Stimulated activated naive CD4-positive, alpha-beta T cell (primary cell): ENCODE data around the gene LIN37.
A peak's percentile ranks its signal among the peaks of the same experiment; 100 is the strongest.

Experiments
- DNase-seq, 6 experiments: peaks; one replicate each; lab custom pipeline; 2025; lab: John Stamatoyannopoulos, UW

Gene LIN37

DNA sequence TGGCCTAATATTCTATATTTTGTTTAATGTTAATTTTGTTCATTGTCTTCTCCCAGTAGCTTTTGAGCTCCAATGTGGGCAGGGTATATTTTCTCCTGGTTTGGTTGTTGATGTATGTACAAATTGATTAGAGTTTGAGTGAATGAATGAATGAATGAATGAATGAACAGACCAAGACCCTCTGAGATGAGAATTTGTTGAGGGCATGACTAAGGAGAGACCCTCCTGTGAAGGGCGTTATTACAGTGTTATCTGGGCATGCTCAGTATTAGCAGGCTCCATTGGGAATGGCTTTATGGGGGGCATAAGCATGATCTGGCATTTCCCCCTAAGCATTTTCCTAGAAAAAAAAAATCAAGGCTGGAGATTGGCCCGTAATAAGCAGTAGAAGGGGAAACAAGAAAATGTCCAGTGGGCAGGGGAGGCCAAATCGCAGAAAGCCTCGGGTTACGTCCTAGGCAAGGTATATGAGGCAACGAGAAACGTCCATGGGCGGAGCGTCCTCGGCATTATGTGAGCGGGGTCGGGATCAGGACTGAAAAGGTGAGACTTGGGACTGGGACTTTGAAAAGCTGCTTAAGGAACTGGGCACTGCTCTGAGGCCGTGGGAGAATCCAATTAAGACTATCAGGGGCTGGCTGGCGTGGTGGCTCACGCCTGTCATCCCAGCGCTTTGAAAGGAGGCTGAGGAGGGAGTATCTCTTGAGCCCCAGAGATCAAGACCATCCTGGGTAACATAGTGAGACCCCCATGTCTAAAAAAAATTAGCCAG lies 26.1 kb downstream of the LIN37 start:
- DNase-seq: no peak

DNA sequence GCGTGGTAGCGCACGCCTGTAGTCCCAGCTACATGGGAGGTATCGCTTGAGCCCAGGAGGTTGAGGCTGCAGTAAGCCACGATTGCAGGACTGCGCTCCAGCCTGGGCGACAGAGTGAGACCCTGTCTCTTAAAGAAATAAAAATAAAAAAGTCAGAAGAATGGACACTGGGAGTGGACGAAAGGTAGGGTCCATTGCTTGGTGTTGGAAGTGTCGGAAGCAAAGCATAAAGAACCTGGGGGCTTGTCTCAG lies 26.6 kb downstream of the LIN37 start:
- DNase-seq: no peak

DNA sequence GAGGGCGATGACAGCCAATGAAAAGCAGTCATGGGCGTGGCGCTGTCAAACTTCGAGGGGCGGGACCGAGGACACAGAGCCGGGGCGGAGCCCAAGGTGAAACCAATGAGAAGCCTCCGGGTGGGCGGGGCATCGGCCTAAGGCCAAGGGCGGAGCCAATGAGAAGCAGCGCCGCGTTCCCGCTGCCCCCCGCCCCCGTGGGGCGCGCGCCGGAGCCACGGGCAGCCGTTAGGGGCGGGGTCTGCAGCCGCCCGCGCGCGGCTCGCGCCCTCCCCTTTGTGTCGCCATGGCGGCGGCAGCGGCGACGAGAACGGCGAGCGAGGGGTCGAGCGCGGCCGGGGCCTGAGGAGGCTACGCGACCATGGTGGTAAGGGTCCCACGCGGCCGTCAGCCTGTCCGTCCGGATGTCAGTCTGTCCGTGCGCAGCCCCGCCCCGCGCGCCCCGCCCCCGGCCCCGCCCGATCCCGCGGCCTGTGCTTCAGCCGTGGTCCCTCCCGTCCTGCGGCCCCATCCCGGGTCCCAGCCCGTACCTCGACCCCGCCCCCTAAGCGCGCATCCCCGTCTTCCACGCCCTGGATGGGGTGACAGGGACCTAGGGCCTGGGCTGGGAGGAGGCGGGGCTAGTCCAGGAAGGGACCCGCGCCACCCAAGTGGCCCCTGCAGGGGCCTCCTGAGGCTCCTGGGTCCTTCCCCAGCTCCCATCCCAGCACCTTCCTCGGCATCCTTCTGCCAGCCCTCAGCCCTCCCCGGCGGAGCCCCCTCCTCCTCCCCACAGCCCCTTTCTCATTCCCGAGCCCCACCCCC lies 27.1 kb downstream of the LIN37 start, which contains the start of gene ARHGAP33:
Gene ARHGAP33, plus strand, starts transcription at position 267 of the 804 bp plus-strand sequence. Its CDS starts 95 bp downstream, at position 362.
- peak; percentile 93 to 99 (median 98) for DNase-seq

DNA sequence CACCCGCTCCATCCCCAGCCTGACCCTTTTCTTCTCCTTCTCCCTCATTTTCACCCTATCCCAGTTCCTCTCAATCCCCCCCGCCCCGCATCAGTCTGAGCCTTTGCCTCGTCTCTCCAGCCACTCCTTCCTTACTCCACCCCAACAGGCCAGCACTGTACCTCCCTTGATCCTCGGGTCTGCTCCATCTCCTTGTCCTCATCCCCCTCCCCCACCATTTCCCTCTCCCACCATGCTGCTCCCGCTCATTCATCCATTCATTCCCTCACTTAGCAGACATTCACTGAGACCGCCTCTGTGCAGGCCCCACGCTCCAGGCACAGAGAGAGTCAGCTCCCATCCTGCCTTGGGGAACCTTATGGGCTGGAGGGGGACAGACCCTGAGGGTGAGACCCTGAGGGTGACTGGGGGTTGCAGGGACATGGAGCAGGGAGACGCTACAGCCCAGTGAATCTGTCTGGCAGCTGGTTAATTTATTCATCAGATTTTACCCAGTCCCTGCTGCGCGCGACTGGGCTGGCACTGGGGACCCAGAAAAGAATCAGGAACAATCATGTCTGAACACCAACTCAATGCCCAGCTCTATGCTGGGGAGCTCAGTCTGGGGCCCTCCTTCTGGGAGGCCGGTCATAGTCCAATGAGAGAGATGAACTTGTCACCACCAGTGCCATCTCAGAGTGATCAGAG lies 27.9 kb downstream of the LIN37 start:
- no peak for DNase-seq

DNA sequence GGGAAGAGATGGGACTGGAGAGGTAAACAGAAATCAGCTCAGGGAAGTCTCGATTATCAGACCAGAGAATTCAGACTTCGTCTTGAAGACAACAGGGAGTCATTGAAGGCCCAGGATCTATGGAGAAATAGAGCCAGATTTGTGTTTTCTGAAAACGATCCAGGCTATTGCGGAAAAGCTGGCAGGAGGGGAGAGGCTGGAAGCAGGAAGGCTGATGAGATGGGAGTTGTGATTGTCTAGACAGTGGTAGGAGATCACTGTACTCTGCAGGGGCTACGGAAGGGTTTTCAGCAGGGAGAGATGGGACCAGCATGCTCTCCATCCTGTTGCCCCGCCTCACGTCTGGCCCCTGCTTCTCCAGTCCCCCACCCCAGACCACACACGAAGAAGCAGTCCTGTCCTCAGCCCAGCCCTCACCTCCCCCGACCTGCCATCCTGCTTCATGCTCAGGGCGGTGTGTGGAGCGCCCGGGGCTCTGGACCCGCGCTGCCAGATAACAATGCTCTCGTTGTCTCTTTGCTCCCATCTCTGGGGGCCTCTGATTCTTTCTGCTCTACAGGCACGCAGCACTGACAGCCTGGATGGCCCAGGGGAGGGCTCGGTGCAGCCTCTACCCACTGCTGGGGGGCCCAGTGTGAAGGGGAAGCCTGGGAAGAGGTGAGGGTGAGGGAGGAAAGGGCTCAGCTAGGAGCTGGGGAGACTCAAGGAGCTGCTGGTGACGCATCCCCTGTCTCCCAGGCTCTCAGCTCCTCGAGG lies 28.9 kb downstream of the LIN37 start:
- DNase-seq: no peak

DNA sequence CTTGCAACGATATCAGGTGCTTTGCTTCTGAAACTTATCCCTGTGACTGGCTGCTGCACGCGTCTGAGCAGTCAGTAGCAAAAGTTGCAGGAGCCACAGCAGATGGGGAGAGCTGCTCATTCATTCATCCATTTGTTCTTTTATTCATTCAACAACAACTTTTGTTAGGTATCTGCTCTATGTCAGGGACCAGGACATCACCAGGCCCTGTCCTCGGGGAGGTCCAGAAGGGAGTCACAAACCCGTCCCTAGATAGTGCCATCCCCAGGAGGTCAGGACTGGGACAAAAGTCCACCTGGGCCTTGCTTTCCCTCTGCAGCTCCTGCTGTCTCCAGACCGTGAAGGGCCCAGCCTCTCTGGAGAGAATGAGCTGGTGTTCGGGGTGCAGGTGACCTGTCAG lies 29.6 kb downstream of the LIN37 start:
- no peak for DNase-seq

DNA sequence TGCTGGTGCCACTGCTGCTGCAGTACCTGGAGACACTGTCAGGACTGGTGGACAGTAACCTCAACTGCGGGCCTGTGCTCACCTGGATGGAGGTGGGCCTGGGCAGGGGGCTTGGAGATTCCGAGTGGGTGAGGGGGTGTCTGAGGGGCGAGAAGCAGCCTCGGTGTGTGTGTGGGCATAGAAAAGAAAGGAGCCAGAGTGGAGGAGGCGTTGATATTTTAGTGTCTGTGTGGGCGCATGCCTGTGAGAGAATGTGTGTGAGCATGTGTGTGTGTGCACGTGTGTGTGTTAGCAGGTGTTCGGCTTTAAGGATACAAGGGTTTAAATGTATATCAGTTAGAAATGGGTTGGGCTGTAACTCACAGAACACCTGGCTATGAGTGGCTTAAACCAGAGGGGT lies 30.7 kb downstream of the LIN37 start:
- DNase-seq: no peak

DNA sequence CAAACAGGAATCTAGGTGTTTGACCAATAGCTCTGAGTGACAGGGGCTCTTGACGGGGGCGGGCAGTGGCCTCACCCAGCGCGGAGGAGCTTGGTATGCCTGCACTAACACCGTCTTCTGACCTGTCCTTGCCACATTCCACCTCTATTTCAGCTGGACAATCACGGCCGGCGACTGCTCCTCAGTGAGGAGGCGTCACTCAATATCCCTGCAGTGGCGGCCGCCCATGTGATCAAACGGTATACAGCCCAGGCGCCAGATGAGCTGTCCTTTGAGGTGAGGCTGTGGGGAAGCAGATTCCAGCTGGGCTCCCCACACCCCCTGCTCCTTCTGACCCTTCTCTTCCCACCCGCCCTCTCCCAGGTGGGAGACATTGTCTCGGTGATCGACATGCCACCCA lies 31.7 kb downstream of the LIN37 start:
- no peak for DNase-seq

DNA sequence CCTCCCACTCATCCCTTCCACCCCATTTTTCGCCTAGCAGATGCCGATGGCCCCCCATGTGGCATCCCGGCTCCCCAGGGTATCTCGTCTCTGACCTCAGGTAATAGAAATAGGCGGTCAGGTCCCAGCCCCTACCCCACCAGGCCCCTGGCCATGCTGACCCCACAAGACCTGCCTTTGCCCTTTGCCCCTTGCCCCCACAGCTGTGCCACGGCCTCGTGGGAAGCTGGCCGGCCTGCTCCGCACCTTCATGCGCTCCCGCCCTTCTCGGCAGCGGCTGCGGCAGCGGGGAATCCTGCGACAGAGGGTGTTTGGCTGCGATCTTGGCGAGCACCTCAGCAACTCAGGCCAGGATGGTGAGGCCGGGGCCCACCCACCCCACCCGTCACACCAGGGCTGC lies 32.3 kb downstream of the LIN37 start:
- DNase-seq: no peak

DNA sequence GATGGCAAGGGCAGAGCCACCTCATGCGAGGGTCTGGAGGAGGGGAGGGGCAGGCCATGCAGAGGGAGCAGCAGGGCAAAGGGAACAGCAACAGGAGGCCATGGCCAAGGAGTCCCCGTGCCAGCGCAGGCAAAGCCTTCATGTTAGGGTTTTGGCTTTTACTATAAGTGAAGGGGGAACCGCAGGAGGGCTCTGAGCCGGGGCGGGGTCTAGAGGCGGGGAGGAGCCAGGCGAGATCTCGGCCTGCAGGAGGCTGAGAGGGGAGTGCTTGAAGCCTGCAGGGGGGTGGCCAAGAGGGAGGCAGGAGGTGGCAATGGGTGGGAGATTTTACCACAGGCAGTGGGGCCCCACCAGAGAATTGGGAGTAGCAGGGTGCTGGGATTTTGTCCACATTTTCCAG lies 33.3 kb downstream of the LIN37 start:
- DNase-seq: no peak

DNA sequence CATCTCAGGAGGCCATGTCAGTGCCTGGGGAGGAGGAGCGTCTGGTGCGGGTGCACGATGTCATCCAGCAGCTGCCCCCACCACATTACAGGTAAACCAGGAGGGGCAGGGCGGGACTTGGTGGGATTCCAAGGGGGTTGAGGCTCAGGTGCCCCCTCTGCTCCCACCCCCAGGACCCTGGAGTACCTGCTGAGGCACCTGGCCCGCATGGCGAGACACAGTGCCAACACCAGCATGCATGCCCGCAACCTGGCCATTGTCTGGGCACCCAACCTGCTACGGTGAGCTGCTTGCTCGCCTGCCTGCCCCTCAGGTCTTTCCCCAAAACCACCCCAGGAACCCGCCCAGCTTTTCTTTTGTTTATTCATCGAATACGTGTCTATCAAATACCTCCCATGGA lies 34.2 kb downstream of the LIN37 start:
- DNase-seq: no peak

DNA sequence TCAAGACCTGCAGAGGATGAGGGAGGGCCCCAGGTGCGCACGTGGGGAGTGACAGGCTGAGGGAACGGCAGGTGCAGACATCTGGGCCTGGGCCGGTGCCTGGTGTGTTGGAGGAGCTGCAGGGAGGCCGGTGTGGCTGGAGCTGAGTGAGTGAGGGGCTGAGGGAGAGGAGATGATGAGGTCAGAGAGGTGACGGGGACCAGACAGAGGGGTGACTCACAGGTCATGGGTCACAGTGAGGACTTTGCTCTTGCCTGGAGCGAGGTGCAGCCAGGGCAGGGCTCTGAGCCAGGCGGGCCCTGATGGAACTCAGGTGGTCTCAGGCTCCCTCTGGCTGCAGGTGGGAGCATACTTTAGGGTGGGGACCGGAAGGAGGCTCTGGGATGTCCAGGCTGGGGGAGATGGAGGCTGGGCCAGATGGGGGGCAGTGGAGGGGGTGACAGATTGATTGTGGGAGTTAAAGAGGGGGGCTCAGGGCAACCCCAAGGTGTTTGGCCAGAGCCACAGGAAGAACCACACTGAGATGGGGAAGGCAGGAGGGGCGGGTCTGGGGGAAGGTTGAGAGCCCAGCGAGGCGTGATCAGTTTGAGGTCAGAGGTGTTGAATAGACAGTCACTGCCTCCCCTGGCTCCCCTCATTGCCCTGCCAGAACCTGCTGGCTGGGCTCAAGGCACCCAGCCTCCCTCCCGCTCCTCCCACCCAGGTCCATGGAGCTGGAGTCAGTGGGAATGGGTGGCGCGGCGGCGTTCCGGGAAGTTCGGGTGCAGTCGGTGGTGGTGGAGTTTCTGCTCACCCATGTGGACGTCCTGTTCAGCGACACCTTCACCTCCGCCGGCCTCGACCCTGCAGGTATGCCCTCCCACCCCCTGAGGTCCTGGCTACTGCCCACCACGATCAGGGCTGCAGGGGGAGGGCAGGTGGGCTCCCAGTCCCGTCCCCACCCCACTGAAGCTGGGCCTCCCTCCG lies 35.4 kb downstream of the LIN37 start:
- DNase-seq: no peak

DNA sequence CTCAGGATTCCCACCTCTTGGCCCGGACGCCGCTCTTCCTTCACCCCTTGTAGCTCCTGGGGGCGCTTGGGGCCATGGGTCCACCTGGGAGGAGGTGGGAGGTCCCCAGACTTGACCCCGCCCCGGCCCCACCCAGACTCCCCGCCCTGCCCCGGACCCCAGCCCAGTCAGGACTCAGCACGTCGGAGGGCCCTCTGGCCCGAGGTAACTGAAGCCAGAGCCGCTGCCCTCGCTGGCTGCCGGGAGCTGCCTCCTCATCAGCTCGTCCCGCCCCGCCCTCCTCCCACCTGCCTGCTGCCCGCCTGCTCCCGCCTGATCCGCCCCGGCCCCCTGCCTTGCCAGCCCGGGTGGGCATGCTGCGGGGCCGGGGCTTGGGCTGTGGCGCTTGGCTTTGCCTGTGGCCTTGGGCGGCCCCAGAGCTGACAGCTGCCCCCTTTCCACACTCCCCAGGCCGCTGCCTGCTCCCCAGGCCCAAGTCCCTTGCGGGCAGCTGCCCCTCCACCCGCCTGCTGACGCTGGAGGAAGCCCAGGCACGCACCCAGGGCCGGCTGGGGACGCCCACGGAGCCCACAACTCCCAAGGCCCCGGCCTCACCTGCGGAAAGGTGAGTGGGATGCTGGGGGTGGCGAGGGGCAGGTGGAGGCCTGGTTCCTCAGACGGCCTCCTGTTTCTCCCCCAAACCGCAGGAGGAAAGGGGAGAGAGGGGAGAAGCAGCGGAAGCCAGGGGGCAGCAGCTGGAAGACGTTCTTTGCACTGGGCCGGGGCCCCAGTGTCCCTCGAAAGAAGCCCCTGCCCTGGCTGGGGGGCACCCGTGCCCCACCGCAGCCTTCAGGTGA lies 36.3 kb downstream of the LIN37 start:
- no peak for DNase-seq

DNA sequence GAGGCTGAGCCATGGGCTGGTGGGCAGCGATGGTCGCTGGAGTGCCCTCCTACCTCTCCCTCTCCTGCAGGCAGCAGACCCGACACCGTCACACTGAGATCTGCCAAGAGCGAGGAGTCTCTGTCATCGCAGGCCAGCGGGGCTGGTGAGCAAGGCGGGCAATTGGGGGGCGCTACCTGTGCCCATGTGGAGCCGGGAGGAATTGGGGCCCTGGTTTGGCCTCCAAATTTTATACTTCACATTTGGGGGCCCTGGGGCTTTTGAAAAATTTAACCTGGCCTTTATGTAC lies 36.9 kb downstream of the LIN37 start:
- DNase-seq: no peak

DNA sequence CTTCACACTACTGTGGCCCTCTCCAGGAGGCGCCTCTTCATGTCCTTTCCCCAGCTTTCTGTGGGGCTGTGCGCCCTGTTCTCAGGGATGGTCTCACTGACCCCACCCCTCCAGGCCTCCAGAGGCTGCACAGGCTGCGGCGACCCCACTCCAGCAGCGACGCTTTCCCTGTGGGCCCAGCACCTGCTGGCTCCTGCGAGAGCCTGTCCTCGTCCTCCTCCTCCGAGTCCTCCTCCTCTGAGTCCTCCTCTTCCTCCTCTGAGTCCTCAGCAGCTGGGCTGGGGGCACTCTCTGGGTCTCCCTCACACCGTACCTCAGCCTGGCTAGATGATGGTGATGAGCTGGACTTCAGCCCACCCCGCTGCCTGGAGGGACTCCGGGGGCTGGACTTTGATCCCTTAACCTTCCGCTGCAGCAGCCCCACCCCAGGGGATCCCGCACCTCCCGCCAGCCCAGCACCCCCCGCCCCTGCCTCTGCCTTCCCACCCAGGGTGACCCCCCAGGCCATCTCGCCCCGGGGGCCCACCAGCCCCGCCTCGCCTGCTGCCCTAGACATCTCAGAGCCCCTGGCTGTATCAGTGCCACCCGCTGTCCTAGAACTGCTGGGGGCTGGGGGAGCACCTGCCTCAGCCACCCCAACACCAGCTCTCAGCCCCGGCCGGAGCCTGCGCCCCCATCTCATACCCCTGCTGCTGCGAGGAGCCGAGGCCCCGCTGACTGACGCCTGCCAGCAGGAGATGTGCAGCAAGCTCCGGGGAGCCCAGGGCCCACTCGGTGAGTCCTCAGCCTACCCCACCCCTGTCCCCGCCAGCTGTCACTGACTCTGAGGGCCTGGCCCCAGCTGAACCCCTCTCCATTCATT lies 38.2 kb downstream of the LIN37 start:
- DNase-seq: no peak

DNA sequence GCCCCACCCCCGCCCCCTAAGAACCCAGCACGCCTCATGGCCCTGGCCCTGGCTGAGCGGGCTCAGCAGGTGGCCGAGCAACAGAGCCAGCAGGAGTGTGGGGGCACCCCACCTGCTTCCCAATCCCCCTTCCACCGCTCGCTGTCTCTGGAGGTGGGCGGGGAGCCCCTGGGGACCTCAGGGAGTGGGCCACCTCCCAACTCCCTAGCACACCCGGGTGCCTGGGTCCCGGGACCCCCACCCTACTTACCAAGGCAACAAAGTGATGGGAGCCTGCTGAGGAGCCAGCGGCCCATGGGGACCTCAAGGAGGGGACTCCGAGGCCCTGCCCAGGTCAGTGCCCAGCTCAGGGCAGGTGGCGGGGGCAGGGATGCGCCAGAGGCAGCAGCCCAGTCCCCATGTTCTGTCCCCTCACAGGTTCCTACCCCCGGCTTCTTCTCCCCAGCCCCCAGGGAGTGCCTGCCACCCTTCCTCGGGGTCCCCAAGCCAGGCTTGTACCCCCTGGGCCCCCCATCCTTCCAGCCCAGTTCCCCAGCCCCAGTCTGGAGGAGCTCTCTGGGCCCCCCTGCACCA lies 38.9 kb downstream of the LIN37 start:
- DNase-seq: no peak

DNA sequence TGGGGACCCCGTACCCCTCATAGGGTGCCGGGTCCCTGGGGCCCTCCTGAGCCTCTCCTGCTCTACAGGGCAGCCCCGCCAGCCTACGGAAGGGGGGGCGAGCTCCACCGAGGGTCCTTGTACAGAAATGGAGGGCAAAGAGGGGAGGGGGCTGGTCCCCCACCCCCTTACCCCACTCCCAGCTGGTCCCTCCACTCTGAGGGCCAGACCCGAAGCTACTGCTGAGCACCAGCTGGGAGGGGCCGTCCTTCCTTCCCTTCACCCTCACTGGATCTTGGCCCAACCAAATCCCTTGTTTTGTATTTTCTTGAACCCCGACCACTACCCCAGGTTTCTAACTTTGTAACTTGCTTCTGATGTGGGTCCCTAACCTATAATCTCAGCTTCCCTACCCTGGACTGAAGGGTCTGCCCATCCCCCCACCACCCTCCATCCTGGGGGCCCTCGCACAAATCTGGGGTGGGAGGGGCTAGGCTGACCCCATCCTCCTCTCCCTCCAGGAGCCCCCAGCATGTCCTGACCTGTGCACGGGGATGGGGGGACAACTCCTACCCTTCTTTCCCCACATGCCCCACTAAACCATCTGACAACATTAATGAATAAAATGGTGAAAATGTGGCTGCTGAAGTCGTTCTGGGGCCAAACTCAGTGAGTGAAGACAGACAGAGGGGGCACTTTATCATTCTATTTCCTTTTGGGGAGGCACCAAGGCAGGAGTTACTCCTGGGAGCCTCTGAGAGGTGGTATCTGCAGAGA lies 40.0 kb downstream of the LIN37 start:
- DNase-seq: no peak

DNA sequence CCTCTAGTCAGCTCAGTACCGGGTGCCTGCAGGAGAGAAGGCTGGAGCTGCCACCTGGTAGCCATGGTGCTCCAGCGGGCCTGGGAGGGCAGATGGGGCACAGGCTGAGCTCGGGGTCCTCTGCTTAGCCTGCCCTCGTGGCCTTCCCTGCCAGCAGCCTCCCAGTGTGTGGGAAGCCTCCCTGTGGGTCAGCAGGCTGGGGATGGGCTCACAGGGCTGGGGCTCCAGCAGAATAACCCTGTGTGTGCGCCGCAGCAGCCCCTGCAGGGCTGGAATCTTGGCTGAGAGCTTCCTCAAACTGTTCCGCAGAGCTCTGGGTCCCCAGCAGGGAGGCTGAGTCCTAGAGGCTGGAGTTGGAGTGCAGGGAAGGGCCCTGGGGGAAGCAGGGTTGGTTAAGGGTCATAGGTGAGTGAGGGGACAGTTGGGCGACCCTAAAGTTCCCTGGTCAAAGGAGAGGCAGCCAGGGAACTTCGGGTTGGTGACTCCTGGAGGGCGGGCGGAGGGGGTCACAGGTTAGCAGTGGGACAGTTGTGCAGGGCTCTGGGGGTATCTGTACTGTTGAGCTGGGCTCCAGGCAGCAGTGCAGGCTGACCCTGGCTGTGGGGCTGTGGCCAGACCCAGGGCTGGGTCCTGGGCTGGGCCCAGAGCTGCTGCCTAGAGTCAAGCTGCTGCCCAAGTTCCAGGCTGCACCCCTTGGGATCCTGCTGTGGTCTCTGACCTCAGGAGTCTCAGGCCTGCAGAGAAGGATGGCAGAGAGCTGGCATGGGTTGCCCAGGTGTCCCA lies 41.0 kb downstream of the LIN37 start:
- DNase-seq: no peak
